H54 (cell line): ENCODE data around the gene VSIR.
A peak's percentile ranks its signal among the peaks of the same experiment; 100 is the strongest.

ENCODE experiments used
- DNase-seq: peaks from one replicate; pipeline ENCODE4 v3.0.0; 2011; ENCODE audit warnings: low spot score, mixed read lengths; ENCODE audit not compliant: insufficient read length
- FAIRE-seq: peaks from 3 replicates; lab custom pipeline; 2011; peaks lifted over from hg19 to GRCh38; lab: Jason Lieb, UNC
- POLR2A ChIP-seq: IDR thresholded peaks from 2 replicates; pipeline ENCODE4 v1.6.1; 2011; ENCODE audit warnings: low read depth, mild to moderate bottlenecking, low read length

Gene VSIR

DNA sequence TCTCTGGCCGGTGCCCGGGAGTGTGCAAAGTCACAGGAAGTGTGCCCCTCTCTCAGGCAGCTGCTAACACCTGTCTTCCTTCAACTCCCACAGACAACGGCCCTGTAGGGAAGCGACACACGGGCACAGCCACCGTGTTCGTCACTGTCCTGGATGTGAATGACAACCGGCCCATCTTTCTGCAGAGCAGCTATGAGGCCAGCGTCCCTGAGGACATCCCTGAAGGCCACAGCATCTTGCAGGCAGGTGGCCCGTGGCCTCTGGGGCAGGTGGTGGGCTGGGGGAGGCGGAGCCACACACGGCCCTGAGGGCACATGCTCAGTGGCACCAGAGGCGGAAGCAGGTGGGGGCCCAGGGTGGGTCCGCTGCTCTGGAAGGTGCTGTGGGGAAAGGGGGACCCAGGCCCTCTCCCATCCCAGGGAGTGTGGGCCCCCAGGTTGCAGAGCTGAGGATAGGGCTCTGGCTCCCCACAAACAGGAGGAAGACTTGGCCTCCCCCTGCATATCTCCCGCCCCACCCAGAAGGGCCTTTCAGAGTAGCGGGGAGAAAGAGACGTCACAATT, 60.7 kb downstream of the VSIR start:
- no peak for TF ChIP-seq POLR2A
- no peak for FAIRE-seq

DNA sequence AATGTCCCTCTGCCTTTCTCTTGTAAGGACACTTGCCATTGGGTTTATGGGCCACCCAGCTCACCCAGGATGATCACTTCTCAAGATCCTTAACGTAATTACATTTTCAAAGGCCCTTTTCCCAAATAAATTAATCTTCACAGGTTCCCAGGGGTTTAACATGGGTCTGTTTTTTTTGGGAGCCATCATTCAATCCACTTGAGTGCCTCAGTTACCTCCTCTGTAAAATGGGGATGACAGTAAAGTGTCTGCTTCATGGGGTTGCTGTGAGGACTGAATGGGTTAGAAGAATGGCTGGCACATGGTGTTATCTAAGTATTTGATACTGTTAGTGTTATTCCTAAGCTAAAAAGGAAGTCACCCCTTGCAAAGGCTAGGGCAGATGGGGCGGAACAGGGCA, 61.1 kb downstream of the VSIR start:
- FAIRE-seq, result no peak
- no peak for TF ChIP-seq POLR2A
- DNase-seq, result no peak

More for the DNA sequence above, 60.7 kb downstream of the VSIR start:
- no peak for DNase-seq

DNA sequence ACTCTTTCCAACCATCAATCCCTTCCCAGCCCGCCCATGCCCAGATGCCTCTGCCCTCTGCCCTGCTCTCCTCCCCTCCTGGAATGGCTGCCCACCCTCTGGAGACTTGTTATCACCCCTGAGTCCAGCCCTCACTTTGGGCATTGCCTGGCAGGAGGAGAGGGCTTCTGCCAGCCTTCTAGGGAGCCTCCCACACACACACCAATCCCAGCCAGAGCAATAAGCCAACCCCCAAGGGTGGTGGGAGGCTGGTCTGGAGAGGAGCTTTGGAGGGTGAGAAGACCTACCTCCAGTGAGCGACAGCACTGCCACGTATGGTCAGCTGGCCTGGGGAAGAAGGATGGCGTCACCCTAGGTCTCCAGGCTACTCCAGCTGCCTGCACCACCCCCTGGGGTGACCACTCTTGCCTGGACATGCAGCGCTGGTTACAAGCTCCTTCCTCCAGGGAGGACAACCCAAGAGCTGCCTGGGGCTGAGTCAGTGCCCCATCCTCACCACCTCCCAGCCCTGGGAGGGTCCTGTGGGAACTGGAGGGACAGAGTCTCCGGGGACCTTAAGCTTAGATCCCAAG, 62.2 kb downstream of the VSIR start:
- no peak for DNase-seq
- TF ChIP-seq POLR2A, result no peak
- FAIRE-seq, result no peak

DNA sequence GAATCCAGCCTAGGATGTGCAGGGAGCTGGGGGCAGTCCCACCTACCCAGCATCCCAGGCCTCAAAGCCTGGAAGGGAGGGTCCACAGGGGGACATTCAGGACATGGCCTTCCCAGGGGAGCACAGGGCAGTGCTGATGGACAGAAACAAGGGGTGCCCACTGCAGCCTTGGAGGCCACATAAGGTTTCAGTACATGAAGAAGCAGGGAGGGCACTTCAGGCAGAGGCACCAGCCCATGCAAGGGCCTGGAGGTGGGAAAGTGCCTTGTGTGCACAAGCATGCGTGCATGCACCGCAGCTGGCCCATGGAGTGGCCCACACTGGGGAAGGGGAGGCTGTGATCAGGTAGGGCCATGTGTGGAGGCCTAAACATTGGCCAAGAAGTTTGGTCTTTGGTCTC, 62.8 kb downstream of the VSIR start:
- no peak for TF ChIP-seq POLR2A
- FAIRE-seq (no peak), DNase-seq (no peak)

DNA sequence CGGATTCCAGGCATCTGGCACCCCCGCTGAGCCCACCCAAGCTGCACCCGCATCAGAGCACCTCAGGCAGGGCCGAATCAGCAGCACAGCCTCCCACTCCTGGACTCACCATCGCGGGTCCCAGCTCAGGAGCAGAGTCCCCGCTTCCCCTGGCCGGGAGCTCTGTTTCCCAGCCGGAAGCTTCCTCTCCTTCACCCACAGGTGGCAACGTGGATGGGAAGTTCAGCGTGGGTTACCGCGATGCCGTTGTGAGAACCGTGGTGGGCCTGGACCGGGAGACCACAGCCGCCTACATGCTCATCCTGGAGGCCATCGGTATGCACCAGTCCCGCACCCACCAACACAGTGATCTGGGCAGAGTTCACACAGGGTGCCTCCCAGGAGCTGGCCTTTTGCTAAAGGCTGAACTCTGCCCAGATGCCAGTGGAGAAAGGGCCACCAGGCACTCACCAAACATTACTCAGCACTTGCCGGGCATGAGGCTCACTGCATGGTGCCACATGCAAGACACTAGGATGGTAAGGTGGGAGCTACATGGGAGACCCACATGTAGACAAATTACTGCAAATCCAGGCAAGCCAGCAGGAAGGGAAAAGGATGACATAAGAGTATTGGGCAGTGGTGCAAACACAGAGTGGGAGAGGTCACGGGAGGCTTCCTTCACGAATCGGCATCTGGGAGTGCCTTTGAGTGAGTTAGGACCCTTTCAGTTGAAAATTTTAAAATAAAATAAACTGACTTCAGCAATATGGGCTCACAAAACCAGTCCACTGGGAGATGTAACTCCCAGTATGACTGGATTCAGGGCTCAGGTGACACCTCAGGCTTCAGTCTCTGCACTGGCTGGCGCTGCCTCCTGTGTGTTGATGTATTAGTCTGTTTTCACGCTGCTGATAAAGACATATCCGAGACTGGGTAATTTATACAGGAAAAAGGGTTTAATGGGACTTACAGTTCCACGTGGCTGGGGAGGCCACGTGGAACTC, 64.1 kb downstream of the VSIR start:
- TF ChIP-seq POLR2A, result no peak
- DNase-seq (no peak), FAIRE-seq (no peak)

DNA sequence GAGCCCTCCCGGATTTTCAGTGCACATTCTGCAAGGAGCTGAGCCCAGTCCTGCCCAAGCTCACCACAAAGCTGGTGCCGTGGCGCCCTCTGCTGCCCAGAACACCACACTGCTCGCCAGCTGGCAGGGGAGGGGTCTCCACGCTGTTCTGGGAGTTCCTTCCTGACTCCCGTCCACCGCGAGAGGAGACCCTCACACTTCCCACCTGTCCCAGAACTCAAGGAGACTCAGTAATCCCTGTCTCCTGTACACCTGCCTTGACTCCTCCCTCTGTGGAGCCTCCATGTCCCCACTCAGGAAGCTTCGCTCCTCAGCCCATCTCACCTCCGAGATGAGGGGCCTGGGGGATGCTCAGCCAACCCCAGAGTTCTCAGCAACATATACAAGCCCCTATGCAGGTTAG, 65.0 kb downstream of the VSIR start:
- FAIRE-seq (no peak), DNase-seq (peak; percentile 65)
- no peak for TF ChIP-seq POLR2A

DNA sequence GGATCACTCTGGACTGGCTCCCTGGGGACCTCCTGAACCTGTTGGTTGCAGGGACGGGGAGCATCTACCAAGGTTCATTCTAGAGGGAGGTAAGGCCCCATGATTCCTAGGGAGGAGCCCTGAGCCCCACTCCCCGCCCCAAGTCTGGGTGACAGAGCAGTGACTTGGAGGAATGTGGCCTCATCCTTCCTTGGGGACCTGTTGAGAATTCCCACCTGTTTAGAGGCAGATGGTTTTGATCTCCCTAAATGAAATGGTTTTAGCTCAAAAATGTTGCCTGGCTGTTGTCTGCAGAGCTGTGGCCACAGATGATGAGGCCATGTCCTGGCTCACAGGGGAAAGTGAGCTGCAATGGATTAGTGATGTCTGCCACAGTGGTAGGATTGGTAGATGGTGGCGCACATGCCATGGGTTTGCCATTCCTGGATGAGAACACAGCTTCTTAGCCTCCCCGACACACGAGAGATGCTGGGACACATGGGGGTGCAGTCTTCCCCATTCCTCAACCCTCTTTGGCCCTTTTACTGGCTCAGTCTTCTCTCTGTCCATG, 66.0 kb downstream of the VSIR start:
- DNase-seq (no peak), FAIRE-seq (no peak)
- no peak for TF ChIP-seq POLR2A

DNA sequence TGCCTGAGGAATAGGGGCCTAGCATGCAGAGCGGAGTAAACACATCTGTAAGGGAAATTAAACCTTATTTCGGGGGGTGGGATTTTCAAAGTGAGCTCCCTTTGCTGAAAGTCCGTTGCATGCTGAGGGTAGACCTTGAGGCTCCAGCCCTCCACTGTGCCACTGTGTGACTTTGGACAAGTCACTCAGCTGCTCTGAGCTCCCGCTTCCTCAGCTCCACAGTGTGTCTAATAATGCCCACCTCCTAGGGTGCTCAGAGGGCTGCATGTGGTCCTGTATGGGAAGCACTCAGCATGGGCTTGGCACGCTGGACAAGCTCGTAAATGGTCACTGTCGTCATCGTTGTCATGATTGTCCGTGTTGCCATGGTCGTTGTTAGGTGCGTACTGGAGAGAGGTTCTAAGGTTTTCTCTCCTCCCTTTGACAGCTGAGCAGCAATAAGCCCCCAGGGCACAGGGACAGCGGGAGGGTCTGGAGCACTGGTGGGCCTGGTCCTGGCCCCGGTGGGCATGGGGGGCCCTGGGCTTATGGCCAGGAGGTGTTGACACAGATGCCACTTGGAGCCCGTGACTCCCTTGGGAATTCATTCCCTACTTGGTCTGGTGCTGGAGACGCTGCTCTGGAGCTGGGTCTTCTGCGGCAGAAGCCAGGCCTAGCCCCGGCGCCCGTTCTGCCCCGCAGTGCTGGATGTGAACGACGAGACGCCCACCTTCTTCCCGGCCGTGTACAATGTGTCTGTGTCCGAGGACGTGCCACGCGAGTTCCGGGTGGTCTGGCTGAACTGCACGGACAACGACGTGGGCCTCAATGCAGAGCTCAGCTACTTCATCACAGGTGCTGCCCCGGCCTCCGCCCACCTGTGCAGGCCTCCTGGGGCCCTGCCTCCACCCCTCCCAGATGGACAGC, 66.9 kb downstream of the VSIR start:
- FAIRE-seq (no peak), DNase-seq (no peak)
- TF ChIP-seq POLR2A, result no peak

DNA sequence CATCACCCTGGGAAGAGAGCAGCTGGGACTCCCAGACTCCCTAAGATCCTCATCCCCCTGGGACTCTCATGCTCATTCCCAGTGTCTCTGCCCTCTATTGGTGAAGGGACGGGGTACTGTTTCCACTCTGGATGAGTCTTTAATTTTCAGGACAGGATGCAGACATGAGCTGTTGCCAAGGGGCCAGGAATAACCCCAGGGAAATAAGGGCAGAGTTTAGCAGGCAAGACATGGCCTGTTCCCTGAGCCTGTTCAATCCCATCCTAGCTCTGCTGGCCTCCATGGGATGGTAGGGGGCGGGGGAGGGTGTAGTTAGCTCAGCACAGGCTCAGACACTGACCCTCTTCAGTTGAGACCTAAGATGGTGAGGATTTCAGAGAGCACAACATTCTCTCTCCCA, 67.7 kb downstream of the VSIR start:
- no peak for TF ChIP-seq POLR2A
- DNase-seq, result no peak
- FAIRE-seq, result no peak

DNA sequence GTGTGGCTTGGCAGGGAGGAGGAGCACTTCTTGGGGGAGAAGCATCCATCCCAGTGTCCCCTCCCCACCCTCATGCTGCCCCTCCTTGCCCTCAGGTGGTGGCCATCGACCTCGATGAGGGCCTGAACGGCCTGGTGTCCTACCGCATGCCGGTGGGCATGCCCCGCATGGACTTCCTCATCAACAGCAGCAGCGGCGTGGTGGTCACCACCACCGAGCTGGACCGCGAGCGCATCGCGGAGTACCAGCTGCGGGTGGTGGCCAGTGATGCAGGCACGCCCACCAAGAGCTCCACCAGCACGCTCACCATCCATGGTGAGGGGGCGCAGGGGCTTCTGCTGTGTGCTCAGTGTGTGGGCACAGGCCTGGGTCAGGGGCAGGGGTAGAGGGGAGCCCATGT, 68.5 kb downstream of the VSIR start:
- DNase-seq (no peak), FAIRE-seq (no peak)
- TF ChIP-seq POLR2A, result no peak

DNA sequence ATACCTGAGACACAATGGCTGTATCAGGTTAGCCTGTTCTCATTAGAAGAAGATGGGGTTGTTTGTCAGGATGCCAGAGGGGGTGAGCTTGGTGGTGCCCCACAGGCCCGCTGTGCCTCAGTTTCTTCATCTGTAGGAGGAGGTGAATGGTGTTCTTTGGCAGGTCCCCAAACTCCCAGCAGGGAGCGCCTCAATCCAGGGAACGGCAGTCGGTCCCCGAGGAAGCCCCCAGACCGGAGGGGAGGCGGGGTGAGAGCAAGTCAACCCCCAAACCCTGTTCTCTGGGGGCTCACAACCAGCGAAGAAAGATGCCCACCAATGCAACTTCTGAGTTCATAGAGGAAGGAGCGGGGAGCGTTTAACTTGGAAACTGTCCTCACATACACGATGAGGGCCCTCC, 69.7 kb downstream of the VSIR start:
- no peak for TF ChIP-seq POLR2A
- FAIRE-seq, result no peak
- DNase-seq, result no peak

DNA sequence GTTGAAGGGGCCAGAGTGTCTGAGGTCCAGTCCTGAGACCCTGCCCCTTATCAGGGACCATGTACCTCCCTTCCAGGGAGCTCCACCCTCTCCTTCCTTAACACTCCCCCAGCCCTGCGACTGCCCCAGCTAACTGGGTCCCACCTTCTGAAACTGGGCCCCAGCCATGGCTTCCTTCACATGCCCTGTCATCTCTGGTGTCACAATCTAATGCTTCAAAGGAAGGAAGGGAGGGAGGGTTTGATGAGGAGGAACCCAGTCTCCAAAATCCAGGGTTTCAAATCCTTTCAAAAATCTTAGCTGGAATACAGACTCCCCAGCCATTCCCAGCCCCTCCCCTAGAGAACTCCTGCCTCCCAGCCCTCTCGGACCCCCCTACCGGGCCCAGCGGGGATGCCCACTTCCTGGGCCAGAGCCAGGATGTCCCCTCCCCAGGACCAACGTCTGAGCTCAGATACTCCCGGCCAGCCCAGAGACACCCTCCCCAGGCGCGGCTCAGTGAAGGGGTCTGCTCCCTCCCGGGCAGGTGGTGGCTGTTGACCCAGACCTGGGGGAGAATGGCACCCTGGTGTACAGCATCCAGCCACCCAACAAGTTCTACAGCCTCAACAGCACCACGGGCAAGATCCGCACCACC, 71.7 kb downstream of the VSIR start:
- FAIRE-seq (no peak), DNase-seq (no peak)
- TF ChIP-seq POLR2A, result no peak
